SK-N-MC (cell line): ENCODE data around the gene PTBP1.

Source experiments
- EZH2 ChIP-seq: fragments of 200-600 bp; sonication (generic); IDR thresholded peaks from one replicate; pipeline ENCODE4 v1.6.1; 2017; ENCODE audit warnings: antibody characterized with exemption
- FOXP2 ChIP-seq: optimal IDR thresholded peaks from 2 replicates; pipeline ENCODE3; 2011; ENCODE audit warnings: mild to moderate bottlenecking, moderate library complexity; ENCODE audit not compliant: insufficient read depth; ENCODE audit errors: extremely low read length, control extremely low read depth
- POLR2AphosphoS5 ChIP-seq: IDR thresholded peaks from 2 replicates; pipeline ENCODE4 v1.6.1; 2012; ENCODE audit warnings: mild to moderate bottlenecking, low read depth, low read length, borderline replicate concordance

- TF ChIP-seq EZH2 = no peak
- no peak for TF ChIP-seq POLR2AphosphoS5
- no peak for TF ChIP-seq FOXP2
Observed at GRCh38 chr19:764301-764700, 33.0 kb upstream of the PTBP1 start.
